Prostate gland (tissue), 2 donors: ENCODE measurements around the gene NAA40. TPM values are rescaled to one million over a fixed set of nuclear protein-coding genes. Genes with fewer than 3 reads are reported as not detected.
A peak's percentile ranks its signal among the peaks of the same experiment; 100 is the strongest.

ENCODE experiments used
- DNase-seq: peaks from one replicate; pipeline ENCODE4 v3.0.0-alpha.2; 2019; ENCODE audit warnings: low spot score
- H3K27ac ChIP-seq, 2 donors: fragments of 200-600 bp; sonication (generic); 2 replicates each; pipeline ENCODE4 v1.5.1; 2017 to 2019
- H3K27me3 ChIP-seq: fragments of 200-600 bp; sonication (generic); replicated peaks from 2 replicates; pipeline ENCODE4 v1.5.1; 2019; ENCODE audit not compliant: insufficient read depth
- H3K36me3 ChIP-seq, 2 donors: fragments of 200-600 bp; sonication (generic); 1 replicate in 1 of 2; 2 replicates in 1 of 2; pipeline versions ENCODE4 v1.5.1 to v1.8.1; 2017 to 2019
- H3K4me1 ChIP-seq: fragments of 200-600 bp; sonication (generic); replicated peaks from 2 replicates; pipeline ENCODE4 v1.5.1; 2019
- H3K4me3 ChIP-seq, 2 donors: fragments of 200-600 bp; sonication (generic); 2 replicates each; pipeline ENCODE4 v1.5.1; 2017 to 2019
- H3K9me3 ChIP-seq: fragments of 200-600 bp; sonication (generic); 2 replicates; pipeline ENCODE4 v1.5.1; 2017
- POLR2A ChIP-seq: fragments of 450-650 bp; IDR thresholded peaks from one replicate; pipeline ENCODE4 v1.6.1; 2016; ENCODE audit warnings: antibody characterized with exemption, mild to moderate bottlenecking
- POLR2AphosphoS5 ChIP-seq: sonication (generic); formaldehyde crosslinking; IDR thresholded peaks from one replicate; pipeline ENCODE4 v1.6.1; 2017; ENCODE audit warnings: antibody characterized with exemption
- WGBS: methylation state at CpG from one replicate; pipeline ENCODE4 v1.1.5; 2018; 5-methylcytosine and 5-hydroxymethylcytosine counted together
- intact Hi-C: fragments of 100-400 bp; cut with DNase I; formaldehyde crosslinking; loops from one replicate; pipeline ENCODE4 v1.14.2; 2022
- total RNA-seq, 2 donors: library from RNA; depleted of rRNA; stranded (reverse); fragments of >200 nt; gene quantifications; one replicate each; pipeline ENCODE4 v1.1.0, GENCODE V29; 2016
- TF ChIP-seq, protein P1 (sequence below), 4 experiments: fragments of 200-600 bp in 2 of 4; fragments of 450-650 bp in 2 of 4; sonication (generic) in 2 of 4; IDR thresholded peaks; 1 replicate in 3 of 4; 2 replicates in 1 of 4; pipeline ENCODE4 v1.5.1; 2016 to 2019; ENCODE audit warnings: antibody characterized with exemption in 4 of 4, mild to moderate bottlenecking in 2 of 4, moderate library complexity in 2 of 4

The NAA40 gene
- total RNA-seq, 2 donors from 2014 or later: 23.3 to 24.7 TPM

DNA sequence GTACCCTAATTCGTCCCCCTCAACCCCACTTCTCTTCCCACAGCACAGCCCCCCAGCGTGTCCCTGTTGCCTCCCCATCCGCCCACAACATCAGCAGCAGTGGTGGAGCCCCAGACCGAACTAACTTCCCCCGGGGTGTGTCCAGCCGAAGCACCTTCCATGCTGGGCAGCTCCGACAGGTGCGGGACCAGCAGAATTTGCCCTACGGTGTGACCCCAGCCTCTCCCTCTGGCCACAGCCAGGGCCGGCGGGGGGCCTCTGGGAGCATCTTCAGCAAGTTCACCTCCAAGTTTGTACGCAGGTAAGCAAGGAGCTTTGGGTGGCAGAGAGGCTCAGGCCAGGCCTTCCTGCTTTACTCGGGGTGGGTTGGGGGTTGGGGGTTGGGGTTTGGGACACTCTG is 34.1 kb upstream of the NAA40 start:
- DNase-seq: no peak
- Histone ChIP-seq H3K9me3 (no peaks in the 10 kb centered on the region), H3K4me3 (no peak overlapping the region), H3K27me3 (no peaks in the 10 kb centered on the region), H3K4me1 (no peaks in the 10 kb centered on the region), H3K36me3 (peaks cover 29 to 48% of the 10 kb centered on the region in 2 donors), H3K27ac (no peak overlapping the region)
- WGBS: 93% methylated on average over 13 of the region's 13 CpGs
- intact Hi-C loops: no loop called here
- TF ChIP-seq POLR2AphosphoS5: no peak
- no peak for TF ChIP-seq POLR2A
- TF ChIP-seq, protein P1, sequence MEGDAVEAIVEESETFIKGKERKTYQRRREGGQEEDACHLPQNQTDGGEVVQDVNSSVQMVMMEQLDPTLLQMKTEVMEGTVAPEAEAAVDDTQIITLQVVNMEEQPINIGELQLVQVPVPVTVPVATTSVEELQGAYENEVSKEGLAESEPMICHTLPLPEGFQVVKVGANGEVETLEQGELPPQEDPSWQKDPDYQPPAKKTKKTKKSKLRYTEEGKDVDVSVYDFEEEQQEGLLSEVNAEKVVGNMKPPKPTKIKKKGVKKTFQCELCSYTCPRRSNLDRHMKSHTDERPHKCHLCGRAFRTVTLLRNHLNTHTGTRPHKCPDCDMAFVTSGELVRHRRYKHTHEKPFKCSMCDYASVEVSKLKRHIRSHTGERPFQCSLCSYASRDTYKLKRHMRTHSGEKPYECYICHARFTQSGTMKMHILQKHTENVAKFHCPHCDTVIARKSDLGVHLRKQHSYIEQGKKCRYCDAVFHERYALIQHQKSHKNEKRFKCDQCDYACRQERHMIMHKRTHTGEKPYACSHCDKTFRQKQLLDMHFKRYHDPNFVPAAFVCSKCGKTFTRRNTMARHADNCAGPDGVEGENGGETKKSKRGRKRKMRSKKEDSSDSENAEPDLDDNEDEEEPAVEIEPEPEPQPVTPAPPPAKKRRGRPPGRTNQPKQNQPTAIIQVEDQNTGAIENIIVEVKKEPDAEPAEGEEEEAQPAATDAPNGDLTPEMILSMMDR (IDR thresholded peaks at IDR 0.05): no peak

DNA sequence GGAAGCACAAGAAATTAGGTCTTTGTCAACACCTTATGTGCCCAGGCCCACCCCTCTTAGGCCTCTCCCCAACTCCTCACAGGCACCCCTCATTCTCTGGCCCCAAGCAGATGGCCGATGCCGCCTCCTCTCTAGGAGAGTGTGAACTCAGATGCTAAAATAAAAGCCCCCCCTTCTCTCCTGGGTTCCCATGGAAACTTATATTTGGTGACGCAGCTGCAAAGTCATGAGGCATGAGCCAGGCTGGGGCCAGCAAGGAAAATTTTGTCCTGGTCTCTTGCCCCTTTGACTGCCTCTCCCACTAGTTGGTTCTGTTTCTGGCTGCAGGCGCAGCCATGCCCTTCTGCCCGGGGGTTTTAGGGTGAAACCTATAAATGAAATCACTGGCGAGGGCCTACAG is 33.6 kb upstream of the NAA40 start:
- 76% methylated on average over 6 of the region's 6 CpGs for WGBS
- intact Hi-C loops: no loop called here
- no peak for DNase-seq
- Histone ChIP-seq H3K9me3 (no peaks in the 10 kb centered on the region), H3K27ac (no peak overlapping the region), H3K27me3 (no peaks in the 10 kb centered on the region), H3K36me3 (peaks cover 24 to 44% of the 10 kb centered on the region in 2 donors), H3K4me1 (no peaks in the 10 kb centered on the region), H3K4me3 (no peak overlapping the region)
- no peak for TF ChIP-seq POLR2AphosphoS5

DNA sequence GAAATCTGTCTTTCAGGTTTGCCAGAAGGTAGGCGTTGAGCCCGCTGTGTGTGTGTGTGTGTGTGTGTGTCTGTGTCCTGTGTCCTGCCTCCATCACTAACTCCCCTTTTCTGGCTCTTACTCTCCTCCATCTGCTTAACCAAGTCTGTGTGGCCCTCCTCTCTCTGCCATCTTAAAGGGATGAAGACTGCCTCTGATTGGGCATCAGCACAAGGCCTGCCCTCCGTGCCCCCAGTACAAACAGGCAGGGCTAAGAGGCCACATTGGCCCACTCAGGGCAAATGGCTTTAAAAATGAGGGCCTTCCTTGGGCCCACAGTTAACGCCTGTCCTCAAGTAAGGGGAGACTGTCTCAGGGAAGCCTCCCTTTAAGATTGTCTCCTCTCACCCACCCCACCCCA is 32.7 kb upstream of the NAA40 start:
- H3K27me3 ChIP-seq: no peaks in the 10 kb centered on the region
- TF ChIP-seq POLR2A: no peak
- TF ChIP-seq, protein P1 (IDR thresholded peaks at IDR 0.05): no peak
- TF ChIP-seq POLR2AphosphoS5: no peak
- H3K4me3 ChIP-seq: no peak overlapping the region
- peaks cover 24 to 34% of the 10 kb centered on the region in 2 donors for H3K36me3 ChIP-seq
- no peaks in the 10 kb centered on the region for H3K9me3 ChIP-seq
- 87% methylated on average over 4 of the region's 4 CpGs for WGBS
- H3K4me1 ChIP-seq: no peaks in the 10 kb centered on the region
- H3K27ac ChIP-seq: no peak overlapping the region
- no peak for DNase-seq
- intact Hi-C loops: no loop called here

DNA sequence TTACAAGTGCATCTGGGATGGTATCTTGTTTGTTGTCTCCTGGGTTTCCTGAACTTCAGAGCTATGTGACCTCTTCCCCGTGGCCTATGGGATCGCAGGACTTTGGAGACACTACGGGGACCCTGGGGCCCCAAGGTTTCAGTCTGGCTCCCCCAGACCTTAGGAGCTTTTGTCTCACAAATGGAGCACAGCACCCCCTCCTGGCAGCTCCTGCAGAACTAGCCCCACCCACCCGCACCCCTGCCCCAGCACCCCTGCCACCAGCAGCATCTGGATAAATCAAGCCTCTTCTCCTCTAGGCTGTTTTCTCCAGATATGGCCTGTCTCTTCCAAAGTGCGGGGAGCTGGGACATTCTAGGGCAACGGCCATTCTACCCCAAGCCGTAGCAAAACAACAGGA is 32.2 kb upstream of the NAA40 start:
- no peak for DNase-seq
- H3K4me1 ChIP-seq: no peaks in the 10 kb centered on the region

DNA sequence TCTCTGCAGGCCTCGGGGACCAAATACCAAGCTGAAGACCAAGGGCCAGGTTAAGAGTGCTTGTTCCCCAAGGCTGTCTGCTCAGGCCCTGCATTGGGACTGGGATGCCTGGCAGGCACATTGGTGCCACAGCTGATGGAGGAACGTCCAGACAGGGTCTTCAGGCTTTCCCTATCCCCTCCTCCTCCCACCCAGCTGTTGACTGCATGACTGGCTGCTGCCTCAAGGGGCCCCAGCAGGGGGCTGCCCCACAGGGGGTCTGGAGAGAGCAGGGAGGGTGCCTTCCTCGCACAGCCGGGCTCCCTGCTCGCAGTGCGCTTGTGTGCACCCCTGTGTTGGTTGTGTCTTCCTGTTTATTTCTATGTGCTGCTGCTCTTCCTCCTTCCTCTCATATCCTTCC is 31.7 kb upstream of the NAA40 start:
- intact Hi-C loops: no loop called here
- Histone ChIP-seq H3K27ac (no peak overlapping the region), H3K36me3 (peaks cover 23 to 30% of the 10 kb centered on the region in 2 donors), H3K4me3 (no peak overlapping the region), H3K27me3 (no peaks in the 10 kb centered on the region), H3K9me3 (no peaks in the 10 kb centered on the region), H3K4me1 (no peaks in the 10 kb centered on the region)
- TF ChIP-seq POLR2AphosphoS5 (no peak), POLR2A (no peak)
- TF ChIP-seq, protein P1 (IDR thresholded peaks at IDR 0.05): no peak
- WGBS: 58% methylated on average over 6 of the region's 6 CpGs
- no peak for DNase-seq

More for the DNA sequence above, 32.2 kb upstream of the NAA40 start:
- intact Hi-C loops: no loop called here
- Histone ChIP-seq H3K27me3 (no peaks in the 10 kb centered on the region), H3K27ac (no peak overlapping the region), H3K36me3 (peaks cover 24 to 34% of the 10 kb centered on the region in 2 donors), H3K4me3 (no peak overlapping the region), H3K9me3 (no peaks in the 10 kb centered on the region)
- 83% methylated on average over 7 of the region's 7 CpGs for WGBS
- TF ChIP-seq POLR2AphosphoS5 (no peak), POLR2A (no peak)
- TF ChIP-seq, protein P1 (IDR thresholded peaks at IDR 0.05): peak in 1 of 4 experiments; percentile 37
